ENCODE measurements around the gene BTK. TPM values are rescaled to one million over a fixed set of nuclear protein-coding genes. Genes with fewer than 3 reads are reported as not detected.

Gene BTK
- total RNA-seq, 2 donors from 2014 or later = 1.3 to 2.4 TPM

DNA sequence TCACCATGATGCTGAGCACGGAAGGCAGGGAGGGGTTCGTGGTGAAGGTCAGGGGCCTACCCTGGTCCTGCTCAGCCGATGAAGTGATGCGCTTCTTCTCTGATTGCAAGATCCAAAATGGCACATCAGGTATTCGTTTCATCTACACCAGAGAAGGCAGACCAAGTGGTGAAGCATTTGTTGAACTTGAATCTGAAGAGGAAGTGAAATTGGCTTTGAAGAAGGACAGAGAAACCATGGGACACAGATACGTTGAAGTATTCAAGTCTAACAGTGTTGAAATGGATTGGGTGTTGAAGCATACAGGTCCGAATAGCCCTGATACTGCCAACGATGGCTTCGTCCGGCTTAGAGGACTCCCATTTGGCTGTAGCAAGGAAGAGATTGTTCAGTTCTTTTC is 26.0 kb upstream of the BTK start:
- no peaks in the 10 kb centered on the region for H3K27me3 ChIP-seq (replicated peaks; ENCODE audit: insufficient read depth)
- H3K27ac ChIP-seq = no peak overlapping the region
- H3K36me3 ChIP-seq = no peaks in the 10 kb centered on the region
- no peak for DNase-seq (ENCODE audit: low spot score)
- H3K9me3 ChIP-seq = no peaks in the 10 kb centered on the region
- no peak for TF ChIP-seq POLR2AphosphoS5 (IDR thresholded peaks at IDR 0.05)
- TF ChIP-seq POLR2A (IDR thresholded peaks at IDR 0.05) = no peak
- WGBS = 61% methylated on average over 10 of the region's 10 CpGs
- intact Hi-C loops (cut with DNase I) = no loop called here
- H3K4me3 ChIP-seq = no peak overlapping the region
- no peaks in the 10 kb centered on the region for H3K4me1 ChIP-seq (replicated peaks)

DNA sequence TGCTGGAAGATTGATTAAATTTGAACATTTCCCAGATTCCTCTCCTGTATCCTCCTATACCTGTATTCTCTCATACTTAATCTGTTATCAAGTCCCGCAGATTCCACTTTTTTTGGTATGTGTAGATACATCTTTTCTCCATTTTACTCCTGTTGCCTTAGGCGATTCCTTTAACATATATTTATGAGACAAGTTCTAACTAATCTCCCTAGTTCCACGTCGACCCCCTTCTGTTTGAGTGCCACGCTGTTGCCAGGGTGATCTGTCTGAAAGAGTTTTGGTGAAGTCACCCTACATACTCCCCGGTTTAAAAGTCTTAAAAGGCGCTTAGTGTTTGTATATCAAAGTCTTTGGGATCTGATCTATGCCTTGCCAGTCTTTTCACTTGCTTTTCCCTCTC is 24.5 kb upstream of the BTK start:
- no peak for DNase-seq (ENCODE audit: low spot score)
- H3K27ac ChIP-seq = no peak overlapping the region
- TF ChIP-seq, protein P1, sequence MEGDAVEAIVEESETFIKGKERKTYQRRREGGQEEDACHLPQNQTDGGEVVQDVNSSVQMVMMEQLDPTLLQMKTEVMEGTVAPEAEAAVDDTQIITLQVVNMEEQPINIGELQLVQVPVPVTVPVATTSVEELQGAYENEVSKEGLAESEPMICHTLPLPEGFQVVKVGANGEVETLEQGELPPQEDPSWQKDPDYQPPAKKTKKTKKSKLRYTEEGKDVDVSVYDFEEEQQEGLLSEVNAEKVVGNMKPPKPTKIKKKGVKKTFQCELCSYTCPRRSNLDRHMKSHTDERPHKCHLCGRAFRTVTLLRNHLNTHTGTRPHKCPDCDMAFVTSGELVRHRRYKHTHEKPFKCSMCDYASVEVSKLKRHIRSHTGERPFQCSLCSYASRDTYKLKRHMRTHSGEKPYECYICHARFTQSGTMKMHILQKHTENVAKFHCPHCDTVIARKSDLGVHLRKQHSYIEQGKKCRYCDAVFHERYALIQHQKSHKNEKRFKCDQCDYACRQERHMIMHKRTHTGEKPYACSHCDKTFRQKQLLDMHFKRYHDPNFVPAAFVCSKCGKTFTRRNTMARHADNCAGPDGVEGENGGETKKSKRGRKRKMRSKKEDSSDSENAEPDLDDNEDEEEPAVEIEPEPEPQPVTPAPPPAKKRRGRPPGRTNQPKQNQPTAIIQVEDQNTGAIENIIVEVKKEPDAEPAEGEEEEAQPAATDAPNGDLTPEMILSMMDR (IDR thresholded peaks at IDR 0.05) = no peak
- TF ChIP-seq POLR2AphosphoS5 (IDR thresholded peaks at IDR 0.05) (no peak), POLR2A (IDR thresholded peaks at IDR 0.05) (no peak)
- H3K27me3 ChIP-seq (replicated peaks; ENCODE audit: insufficient read depth) = no peaks in the 10 kb centered on the region
- intact Hi-C loops (cut with DNase I) = no loop called here
- WGBS = 27% methylated on average over 7 of the region's 7 CpGs
- no peaks in the 10 kb centered on the region for H3K4me1 ChIP-seq (replicated peaks)
- H3K36me3 ChIP-seq = no peaks in the 10 kb centered on the region
- no peak overlapping the region for H3K4me3 ChIP-seq
- H3K9me3 ChIP-seq = no peaks in the 10 kb centered on the region

DNA sequence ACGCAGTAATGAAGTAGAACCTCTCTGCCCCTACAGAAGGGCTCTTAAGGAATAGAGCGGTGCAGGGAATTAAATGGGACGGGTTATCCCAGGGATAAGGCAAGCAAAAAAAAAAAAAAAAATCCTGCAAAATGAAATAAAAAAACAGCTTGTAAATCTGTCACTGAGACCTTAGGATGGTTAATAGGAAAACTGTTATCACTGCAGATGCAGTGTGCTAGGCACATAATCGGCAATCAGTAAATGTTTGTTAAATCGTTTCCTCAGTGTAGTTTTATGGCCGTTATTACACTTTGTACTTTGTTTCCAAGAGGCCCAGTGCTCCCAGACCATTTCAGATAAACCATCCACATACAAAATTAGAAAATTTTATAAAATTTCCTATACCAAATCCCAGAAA is 23.1 kb upstream of the BTK start:
- TF ChIP-seq, protein P1 (IDR thresholded peaks at IDR 0.05) = no peak
- no peak for TF ChIP-seq POLR2A (IDR thresholded peaks at IDR 0.05)
- TF ChIP-seq POLR2AphosphoS5 (IDR thresholded peaks at IDR 0.05) = no peak
- Histone ChIP-seq H3K4me1 (replicated peaks) (no peaks in the 10 kb centered on the region), H3K9me3 (no peaks in the 10 kb centered on the region), H3K27me3 (replicated peaks; ENCODE audit: insufficient read depth) (no peaks in the 10 kb centered on the region), H3K27ac (peak overlapping the region; percentile 94 to 95), H3K36me3 (no peaks in the 10 kb centered on the region), H3K4me3 (peak overlapping the region; percentile 48 to 49)
- WGBS = 0% methylated on average over 6 of the region's 6 CpGs
- intact Hi-C loops (cut with DNase I) = no loop called here
- no peak for DNase-seq (ENCODE audit: low spot score)

DNA sequence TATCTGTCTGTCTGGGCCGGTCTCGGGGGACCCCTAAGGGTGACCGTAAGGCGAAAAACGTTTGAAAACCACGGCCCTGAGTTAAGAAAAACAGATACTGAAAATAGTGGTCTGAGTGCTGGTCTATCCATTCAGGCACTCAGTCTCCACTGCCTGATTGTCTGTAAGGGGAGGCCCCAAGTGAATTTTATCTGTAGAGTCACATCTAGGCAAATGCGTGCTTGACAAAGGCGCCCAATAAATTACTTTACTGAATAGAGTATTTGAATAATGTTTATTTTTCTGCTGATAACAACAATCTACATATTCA is 22.5 kb upstream of the BTK start:
- Histone ChIP-seq H3K4me1 (replicated peaks) (no peaks in the 10 kb centered on the region), H3K27ac (peak overlapping the region; percentile 94 to 95), H3K9me3 (no peaks in the 10 kb centered on the region), H3K36me3 (no peaks in the 10 kb centered on the region), H3K27me3 (replicated peaks; ENCODE audit: insufficient read depth) (no peaks in the 10 kb centered on the region), H3K4me3 (peak overlapping the region; percentile 48 to 49)
- no peak for TF ChIP-seq POLR2A (IDR thresholded peaks at IDR 0.05)
- TF ChIP-seq POLR2AphosphoS5 (IDR thresholded peaks at IDR 0.05) = no peak
- TF ChIP-seq, protein P1 (IDR thresholded peaks at IDR 0.05) = no peak
- no peak for DNase-seq (ENCODE audit: low spot score)
- 0% methylated on average over 8 of the region's 8 CpGs for WGBS
- intact Hi-C loops (cut with DNase I) = no loop called here

DNA sequence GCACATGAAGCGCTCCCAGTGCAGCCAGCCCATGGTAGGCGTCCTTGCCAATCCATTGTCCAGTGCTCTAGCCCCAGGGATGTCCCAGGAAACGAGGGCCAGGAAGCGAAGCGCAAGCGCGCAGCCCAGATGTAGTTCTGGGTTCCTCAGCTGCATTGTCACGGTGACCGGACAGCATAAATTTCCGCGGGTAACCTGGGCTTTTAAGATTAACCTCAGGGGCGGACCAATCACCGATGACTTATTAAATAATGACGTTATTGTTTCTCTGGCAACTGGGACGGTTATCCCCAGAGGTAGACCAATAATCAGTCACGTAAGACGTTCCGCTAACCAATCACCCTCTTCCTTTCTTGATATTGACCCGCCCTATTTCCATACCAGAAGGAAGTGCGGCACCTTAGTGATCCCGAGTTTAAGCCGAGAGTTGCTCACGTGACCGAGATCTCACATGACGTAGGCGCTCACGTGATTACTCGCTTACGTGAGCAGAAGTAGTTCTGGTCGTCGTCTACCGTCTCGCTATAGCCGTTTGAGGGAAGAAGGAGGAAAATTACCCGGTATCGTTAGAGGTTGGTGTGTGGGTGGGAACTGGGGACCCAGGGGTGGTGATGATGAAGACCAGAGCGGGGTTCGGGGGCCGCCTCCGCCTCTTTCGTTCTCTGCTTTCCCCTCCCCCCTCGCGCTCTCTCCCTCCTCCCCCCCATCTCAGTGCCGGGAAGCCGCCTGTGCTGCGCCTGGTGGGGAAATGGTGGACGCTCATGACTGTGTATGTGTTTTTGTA is 21.9 kb upstream of the BTK start, which contains the start of the genes GLA and HNRNPH2:
GLA (minus strand) TSS at position 178 of the 784 bp plus-strand sequence; CDS start at position 156, 22 bp downstream.
HNRNPH2 (plus strand) TSS at position 475 of the 784 bp plus-strand sequence. CDS start 3,767 bp downstream, outside the sequence.
- H3K27ac ChIP-seq = peak within 1 kb of the TSS; percentile 94 to 95
- H3K4me1 ChIP-seq (replicated peaks) = no peaks in the 10 kb centered on the region
- no peaks in the 10 kb centered on the region for H3K9me3 ChIP-seq
- DNase-seq (ENCODE audit: low spot score) = peak; percentile 91
- under 1% methylated on average over 42 of the region's 47 CpGs for WGBS
- TF ChIP-seq, protein P1 (IDR thresholded peaks at IDR 0.05) = no peak
- TF ChIP-seq POLR2A (IDR thresholded peaks at IDR 0.05) (peak; percentile 51), POLR2AphosphoS5 (IDR thresholded peaks at IDR 0.05) (peak; percentile 94)
- H3K27me3 ChIP-seq (replicated peaks; ENCODE audit: insufficient read depth) = no peaks in the 10 kb centered on the region
- no peaks in the 10 kb centered on the region for H3K36me3 ChIP-seq
- H3K4me3 ChIP-seq = peak within 1 kb of the TSS; percentile 48 to 49
- intact Hi-C loops (cut with DNase I) = no loop called here

Measured in prostate gland (tissue), 2 donors.